Activated CD4-positive, alpha-beta T cell treated with anti-CD3 and anti-CD28 coated beads, Interleukin-2, amount 10 ng/mL, durations not matched to agents 24 days and 14 days (primary cell): Measurements from ENCODE around the gene PBX3. TPM values are rescaled to one million over a fixed set of nuclear protein-coding genes. Genes with fewer than 3 reads are reported as not detected.
"Not testable (repeated sequence)": the region's sequence is repeated elsewhere in the genome, so short reads cannot be mapped to it uniquely, and the experiment has no call there.

ENCODE experiments used
- DNase-seq: peaks from one replicate; pipeline ENCODE4 v3.0.0; 2022
- H3K27ac Mint-ChIP-seq: one replicate; pipeline ENCODE4 v1.8.0; 2022; ENCODE audit warnings: mild to moderate bottlenecking, mixed read lengths
- H3K27me3 Mint-ChIP-seq: one replicate; pipeline ENCODE4 v1.8.0; 2022; ENCODE audit warnings: mixed read lengths
- H3K36me3 Mint-ChIP-seq: one replicate; pipeline ENCODE4 v1.8.0; 2022; ENCODE audit warnings: low read depth, mild to moderate bottlenecking, mixed read lengths
- H3K4me1 Mint-ChIP-seq: one replicate; pipeline ENCODE4 v1.8.0; 2021; ENCODE audit warnings: mixed read lengths
- H3K4me3 Mint-ChIP-seq: one replicate; pipeline ENCODE4 v1.8.0; 2022; ENCODE audit warnings: mild to moderate bottlenecking, moderate library complexity, mixed read lengths
- H3K9me3 Mint-ChIP-seq: one replicate; pipeline ENCODE4 v1.8.0; 2021; ENCODE audit warnings: mixed read lengths
- intact Hi-C: fragments of 100-400 bp; cut with micrococcal nuclease; formaldehyde crosslinking; loops from one replicate; pipeline ENCODE4 v1.15.1; 2023
- total RNA-seq: library from RNA; stranded (reverse); gene quantifications from 2 replicates; pipeline ENCODE4 v1.2.3, GENCODE V29; 2022

The PBX3 gene
- total RNA-seq, 1 donor from 2014 or later = 27.7 TPM

GRCh38 chr9:125803526-125803925 lies 56.4 kb downstream of the PBX3 start:
- intact Hi-C loops = no loop called here
- no peaks in the 10 kb centered on the region for H3K27me3 Mint-ChIP-seq
- no peaks in the 10 kb centered on the region for H3K36me3 Mint-ChIP-seq
- H3K4me3 Mint-ChIP-seq = no peak overlapping the region
- no peak for DNase-seq
- no peaks in the 10 kb centered on the region for H3K4me1 Mint-ChIP-seq
- H3K27ac Mint-ChIP-seq = no peak overlapping the region
- H3K9me3 Mint-ChIP-seq = no peaks in the 10 kb centered on the region

DNA sequence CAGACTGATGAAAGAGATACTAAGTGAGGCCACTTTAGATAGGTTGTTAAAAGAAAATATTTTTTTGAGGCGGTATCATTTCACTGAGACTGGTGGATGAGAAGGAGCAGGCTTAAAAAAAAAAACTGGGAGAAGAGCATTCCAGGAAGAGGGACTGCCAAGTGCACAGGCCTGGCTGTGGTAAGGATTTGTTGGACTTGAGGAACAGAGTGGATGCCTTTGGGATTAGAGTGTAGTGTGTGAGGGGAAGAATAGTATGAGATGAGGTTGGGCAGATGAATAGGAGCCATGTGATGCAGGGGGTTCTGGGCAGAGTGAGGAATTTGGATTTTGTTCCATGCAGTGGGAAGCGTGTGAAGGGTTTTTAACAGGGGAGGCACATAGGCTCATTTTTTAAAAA lies 57.9 kb downstream of the PBX3 start:
- H3K9me3 Mint-ChIP-seq = no peaks in the 10 kb centered on the region
- no peaks in the 10 kb centered on the region for H3K27me3 Mint-ChIP-seq
- no peak overlapping the region for H3K27ac Mint-ChIP-seq
- no peaks in the 10 kb centered on the region for H3K36me3 Mint-ChIP-seq
- intact Hi-C loops = no loop called here
- DNase-seq = no peak
- no peak overlapping the region for H3K4me3 Mint-ChIP-seq
- no peaks in the 10 kb centered on the region for H3K4me1 Mint-ChIP-seq

GRCh38 chr9:125805586-125805985 lies 58.4 kb downstream of the PBX3 start:
- intact Hi-C loops = no loop called here
- no peaks in the 10 kb centered on the region for H3K36me3 Mint-ChIP-seq
- no peak for DNase-seq
- no peak overlapping the region for H3K4me3 Mint-ChIP-seq
- no peaks in the 10 kb centered on the region for H3K9me3 Mint-ChIP-seq
- no peaks in the 10 kb centered on the region for H3K27me3 Mint-ChIP-seq
- no peak overlapping the region for H3K27ac Mint-ChIP-seq
- H3K4me1 Mint-ChIP-seq = no peaks in the 10 kb centered on the region

- Mint-ChIP-seq H3K36me3 (peaks cover 2% of the 10 kb centered on the region), H3K4me3 (no peak overlapping the region), H3K4me1 (no peaks in the 10 kb centered on the region), H3K27me3 (no peaks in the 10 kb centered on the region), H3K9me3 (no peaks in the 10 kb centered on the region), H3K27ac (no peak overlapping the region)
- intact Hi-C loops = no loop called here
- no peak for DNase-seq
Observed at GRCh38 chr9:125807079-125807478, 59.9 kb downstream of the PBX3 start.

- no peaks in the 10 kb centered on the region for H3K27me3 Mint-ChIP-seq
- no peak overlapping the region for H3K4me3 Mint-ChIP-seq
- peaks cover 2% of the 10 kb centered on the region for H3K36me3 Mint-ChIP-seq
- no peak for DNase-seq
- H3K27ac Mint-ChIP-seq = no peak overlapping the region
- H3K4me1 Mint-ChIP-seq = no peaks in the 10 kb centered on the region
- no peaks in the 10 kb centered on the region for H3K9me3 Mint-ChIP-seq
- intact Hi-C loops = no loop called here
Observed at GRCh38 chr9:125810161-125810560, 63.0 kb downstream of the PBX3 start.

- Mint-ChIP-seq H3K4me3 (no peak overlapping the region), H3K27ac (no peak overlapping the region), H3K9me3 (no peaks in the 10 kb centered on the region), H3K36me3 (peaks cover 2% of the 10 kb centered on the region), H3K4me1 (no peaks in the 10 kb centered on the region), H3K27me3 (no peaks in the 10 kb centered on the region)
- no peak for DNase-seq
- intact Hi-C loops = no loop called here
Observed at GRCh38 chr9:125811002-125811401, 63.8 kb downstream of the PBX3 start.

DNA sequence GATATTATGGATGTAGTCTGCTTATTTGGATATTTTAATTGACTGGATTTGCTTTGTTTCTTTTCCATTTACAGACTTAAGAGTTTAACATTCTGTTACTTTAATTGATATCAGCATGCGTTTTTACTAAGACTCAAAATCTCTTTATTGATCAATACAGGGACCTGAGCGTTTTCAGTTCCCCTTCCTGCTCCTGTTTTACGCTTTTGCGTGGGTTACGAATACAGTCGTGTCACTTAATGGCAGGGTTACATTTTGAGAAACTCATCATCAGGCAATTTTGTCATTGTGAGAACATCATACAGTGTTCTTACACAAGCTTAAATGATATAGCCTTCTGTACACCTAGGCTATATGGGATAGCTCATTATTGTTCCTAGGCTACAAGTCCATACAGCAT lies 65.2 kb downstream of the PBX3 start:
- no peak overlapping the region for H3K4me3 Mint-ChIP-seq
- H3K9me3 Mint-ChIP-seq = no peaks in the 10 kb centered on the region
- no peak for DNase-seq
- peaks cover 2% of the 10 kb centered on the region for H3K36me3 Mint-ChIP-seq
- no peaks in the 10 kb centered on the region for H3K27me3 Mint-ChIP-seq
- H3K27ac Mint-ChIP-seq = no peak overlapping the region
- intact Hi-C loops = no loop called here
- H3K4me1 Mint-ChIP-seq = no peaks in the 10 kb centered on the region

DNA sequence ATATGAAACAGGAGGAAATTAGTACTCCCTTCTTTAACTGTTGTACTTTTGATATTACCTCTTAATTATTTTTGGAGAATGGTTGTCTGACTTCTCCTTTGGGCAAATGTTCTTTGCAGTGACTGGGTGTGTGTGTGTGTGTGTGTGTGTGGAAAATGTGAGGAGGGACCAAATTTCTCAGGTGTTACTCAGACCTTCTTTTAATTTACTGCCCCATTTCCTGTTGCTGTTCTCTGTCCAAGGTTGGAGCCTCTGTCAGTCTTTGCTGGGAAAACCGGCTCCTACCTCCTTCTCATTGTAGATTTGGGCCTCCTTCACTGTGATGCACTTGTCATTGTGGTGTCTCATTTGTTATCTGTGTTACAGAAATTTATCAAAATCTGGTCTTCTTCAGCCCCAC lies 68.4 kb downstream of the PBX3 start:
- H3K4me1 Mint-ChIP-seq = no peaks in the 10 kb centered on the region
- H3K27ac Mint-ChIP-seq = no peak overlapping the region
- H3K4me3 Mint-ChIP-seq = no peak overlapping the region
- peaks cover 2% of the 10 kb centered on the region for H3K36me3 Mint-ChIP-seq
- no peaks in the 10 kb centered on the region for H3K27me3 Mint-ChIP-seq
- H3K9me3 Mint-ChIP-seq = no peaks in the 10 kb centered on the region
- intact Hi-C loops = no loop called here
- no peak for DNase-seq

GRCh38 chr9:125816321-125816720 lies 69.1 kb downstream of the PBX3 start:
- no peaks in the 10 kb centered on the region for H3K4me1 Mint-ChIP-seq
- no peak overlapping the region for H3K4me3 Mint-ChIP-seq
- intact Hi-C loops = no loop called here
- H3K27ac Mint-ChIP-seq = no peak overlapping the region
- H3K9me3 Mint-ChIP-seq = no peaks in the 10 kb centered on the region
- no peaks in the 10 kb centered on the region for H3K27me3 Mint-ChIP-seq
- H3K36me3 Mint-ChIP-seq = peaks cover 2% of the 10 kb centered on the region
- no peak for DNase-seq

- intact Hi-C loops = loop anchor here (10.0 kb wide), 1 partner anchor 185 kb away; no protein-coding TSS in a partner anchor
- Mint-ChIP-seq H3K9me3 (no peaks in the 10 kb centered on the region), H3K27me3 (no peaks in the 10 kb centered on the region), H3K4me1 (peaks cover 10% of the 10 kb centered on the region), H3K36me3 (no peaks in the 10 kb centered on the region), H3K27ac (no peak overlapping the region), H3K4me3 (no peak overlapping the region)
- DNase-seq = no peak
Observed at GRCh38 chr9:125820100-125820804, 73.1 kb downstream of the PBX3 start.

DNA sequence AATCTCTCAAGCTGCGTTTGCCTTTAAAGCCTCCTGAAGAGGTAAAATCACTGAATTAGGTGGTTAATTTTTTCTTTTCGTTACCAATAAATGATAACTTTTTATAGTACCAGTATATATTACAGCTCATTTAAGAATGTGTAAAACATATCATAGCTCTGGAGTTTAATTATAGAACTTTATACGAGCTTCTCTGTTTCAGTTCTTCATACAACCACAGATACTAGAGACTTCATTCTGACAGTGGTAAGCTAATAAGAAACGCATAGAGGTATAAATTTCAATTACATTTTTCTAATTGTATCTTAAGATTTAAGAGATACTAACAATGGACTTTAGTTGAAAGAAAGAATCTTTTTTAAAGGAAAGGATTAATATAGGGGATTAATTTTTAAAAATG lies 73.9 kb downstream of the PBX3 start:
- no peak for DNase-seq

GRCh38 chr9:125822160-125822559 lies 75.0 kb downstream of the PBX3 start:
- Mint-ChIP-seq H3K4me1 (peaks cover 10% of the 10 kb centered on the region), H3K27me3 (no peaks in the 10 kb centered on the region), H3K36me3 (no peaks in the 10 kb centered on the region), H3K27ac (no peak overlapping the region), H3K9me3 (no peaks in the 10 kb centered on the region), H3K4me3 (no peak overlapping the region)
- intact Hi-C loops = loop anchor here (10.0 kb wide), 1 partner anchor 187 kb away; no protein-coding TSS in a partner anchor
- no peak for DNase-seq

More for the DNA sequence above, 73.9 kb downstream of the PBX3 start:
- intact Hi-C loops = loop anchor here (10.0 kb wide), 1 partner anchor 186 kb away; no protein-coding TSS in a partner anchor
- H3K4me3 Mint-ChIP-seq = no peak overlapping the region
- H3K9me3 Mint-ChIP-seq = no peaks in the 10 kb centered on the region
- peaks cover 10% of the 10 kb centered on the region for H3K4me1 Mint-ChIP-seq
- H3K36me3 Mint-ChIP-seq = no peaks in the 10 kb centered on the region
- no peaks in the 10 kb centered on the region for H3K27me3 Mint-ChIP-seq
- H3K27ac Mint-ChIP-seq = no peak overlapping the region

- intact Hi-C loops = loop anchor here (10.0 kb wide), 1 partner anchor 188 kb away; no protein-coding TSS in a partner anchor
- H3K36me3 Mint-ChIP-seq = no peaks in the 10 kb centered on the region
Observed at GRCh38 chr9:125822902-125823301, 75.7 kb downstream of the PBX3 start.

GRCh38 chr9:125823874-125824406 lies 76.8 kb downstream of the PBX3 start:
- H3K27ac Mint-ChIP-seq, H3K27me3 Mint-ChIP-seq, H3K36me3 Mint-ChIP-seq, H3K9me3 Mint-ChIP-seq: not testable (repeated sequence)
- DNase-seq = peak; percentile 68
- peaks cover 13% of the 10 kb centered on the region for H3K4me1 Mint-ChIP-seq
- peak overlapping the region; percentile 76 for H3K4me3 Mint-ChIP-seq
- intact Hi-C loops = loop anchor here (10.0 kb wide), 1 partner anchor 189 kb away; no protein-coding TSS in a partner anchor

More at GRCh38 chr9:125822902-125823301, 75.7 kb downstream of the PBX3 start:
- Mint-ChIP-seq H3K27ac (no peak overlapping the region), H3K4me1 (peaks cover 10% of the 10 kb centered on the region), H3K9me3 (no peaks in the 10 kb centered on the region), H3K27me3 (no peaks in the 10 kb centered on the region), H3K4me3 (no peak overlapping the region)
- DNase-seq = no peak
